NCI-H2196 (cell line): ENCODE data around the gene IFNE.
"Not testable (repeated sequence)": the region's sequence is repeated elsewhere in the genome, so short reads cannot be mapped to it uniquely, and the experiment has no call there.

ENCODE experiments used
- DNase-seq: peaks from one replicate; lab custom pipeline; 2025; ENCODE audit not compliant: unreplicated experiment; lab: John Stamatoyannopoulos, UW

The IFNE gene

DNA sequence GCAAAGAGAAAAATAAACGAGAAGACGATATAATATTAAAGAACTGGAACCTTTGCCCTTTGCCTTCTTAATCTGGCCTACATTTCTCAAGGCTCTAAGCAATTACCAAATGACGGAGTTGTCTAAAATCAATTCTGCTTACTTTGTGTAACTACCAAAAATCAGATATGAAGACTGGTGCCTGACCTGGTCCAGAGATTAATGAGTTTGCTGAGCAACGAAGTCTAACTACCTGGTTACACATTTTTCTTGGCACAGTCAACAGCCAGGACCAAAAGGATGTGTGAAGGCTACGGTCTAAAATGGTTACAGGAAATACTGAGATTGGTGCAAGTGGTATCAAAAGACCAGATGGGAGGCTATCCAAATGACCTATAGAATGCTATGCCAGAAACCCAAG, 17.8 kb upstream of the IFNE start:
- DNase-seq, result no peak

DNA sequence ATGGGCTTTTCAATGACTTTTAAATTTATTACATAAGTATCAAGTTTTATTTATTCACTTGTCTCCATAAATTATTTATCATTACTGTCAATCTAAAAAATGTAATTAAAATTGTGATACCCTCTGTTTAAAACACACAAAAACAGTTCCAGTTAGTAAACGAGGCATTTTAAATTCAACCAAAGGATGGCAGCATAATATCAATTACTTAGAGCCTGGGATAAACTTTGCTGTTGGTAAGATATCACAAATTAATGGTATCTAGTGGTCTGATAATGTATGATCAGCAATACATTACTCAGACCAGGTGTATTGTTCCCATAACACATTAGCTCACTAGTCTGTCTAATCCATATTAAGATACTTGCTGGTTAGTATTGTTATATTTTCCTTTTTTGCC, 9.6 kb upstream of the IFNE start:
- DNase-seq, result no peak

DNA sequence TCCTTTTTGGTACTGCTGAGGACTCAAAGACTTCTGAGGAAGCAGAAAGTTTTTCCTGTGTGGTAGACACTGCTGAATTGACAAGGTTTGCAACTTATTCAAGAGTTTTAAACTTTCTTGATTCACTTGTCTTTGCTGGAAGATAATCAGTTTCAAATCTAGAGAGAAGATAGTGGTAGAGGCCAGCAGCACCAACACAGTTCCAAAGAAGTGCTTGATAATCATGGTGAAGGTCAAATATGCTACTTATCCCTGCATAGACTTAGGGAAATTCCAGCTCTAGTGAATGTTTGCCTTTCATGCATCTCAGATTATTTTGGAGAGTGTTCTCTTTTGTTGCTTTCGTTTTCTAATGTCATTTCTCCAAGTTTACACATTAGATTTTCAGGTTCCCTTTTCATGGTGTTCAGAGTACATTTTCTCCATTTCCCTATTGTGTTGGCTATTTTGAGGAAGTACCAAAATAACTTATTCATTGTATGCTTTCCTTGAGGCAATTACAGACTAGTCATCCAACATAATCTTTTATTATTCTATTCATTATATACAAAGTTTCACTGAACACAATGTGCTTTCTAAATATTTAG, 550 bp downstream of the IFNE start:
- no peak for DNase-seq

DNA sequence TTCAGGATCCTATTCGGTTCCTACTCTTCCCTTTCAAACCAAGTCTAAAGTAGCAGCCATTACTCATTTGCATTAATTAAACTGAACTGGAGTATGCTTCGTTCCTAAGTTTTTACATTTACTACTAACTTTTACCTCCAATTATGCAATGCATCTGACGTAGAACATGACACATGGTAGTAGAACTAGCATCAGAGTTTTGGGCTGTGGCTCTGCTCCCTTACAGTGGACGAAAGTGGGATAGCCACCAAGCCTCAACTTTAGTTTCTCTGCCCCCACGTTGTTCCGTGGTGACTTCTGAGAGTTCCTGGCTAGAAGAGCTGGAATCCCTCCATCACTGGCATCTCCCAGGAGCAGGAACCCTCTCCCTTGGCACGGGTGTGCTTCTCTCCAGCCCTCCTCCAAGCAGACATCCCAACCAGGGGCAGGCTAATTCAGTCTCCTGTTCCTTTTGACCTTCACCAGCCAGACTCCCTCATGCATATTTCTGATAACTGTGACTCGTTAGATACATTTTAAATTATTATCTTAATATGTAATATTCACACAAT, 2.9 kb downstream of the IFNE start:
- DNase-seq, result no peak

DNA sequence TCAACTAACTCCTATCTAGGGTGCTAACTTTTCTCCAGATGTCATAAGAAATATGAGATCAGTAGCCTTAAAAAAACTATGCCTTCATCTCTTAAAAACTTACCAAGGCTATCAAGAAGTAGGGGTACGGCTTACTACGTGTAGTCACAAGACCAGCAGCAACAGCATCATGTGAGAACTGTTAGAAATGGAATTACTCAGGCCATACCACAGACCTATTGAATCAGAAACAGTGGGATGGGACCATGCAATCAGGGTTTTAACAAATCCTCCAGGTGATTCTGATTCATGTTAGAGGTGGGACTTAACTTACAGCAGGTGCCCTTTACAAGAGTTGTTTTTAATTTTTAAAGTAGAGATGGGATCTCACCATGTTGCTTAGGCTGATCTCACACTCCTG, 4.6 kb downstream of the IFNE start:
- DNase-seq, result no peak

DNA sequence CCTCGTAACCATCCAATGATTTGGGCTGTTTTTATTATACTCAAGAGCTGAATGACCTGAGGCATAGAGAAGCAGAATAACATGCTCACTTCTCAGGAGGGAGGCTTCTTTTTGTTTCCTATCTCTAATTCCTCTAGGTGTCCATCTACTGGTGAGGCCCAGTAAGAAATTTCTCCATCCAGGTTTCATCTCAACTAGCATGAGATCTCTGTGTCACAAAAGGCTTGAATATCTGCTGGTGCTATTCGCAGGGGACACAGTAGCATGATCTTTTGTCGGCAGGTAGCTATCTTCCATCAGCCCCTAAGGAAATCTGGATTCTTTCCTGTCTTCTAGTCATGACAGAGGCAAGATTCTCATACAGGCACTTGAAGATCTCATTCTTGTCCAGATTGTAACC, 8.9 kb downstream of the IFNE start:
- no peak for DNase-seq

DNA sequence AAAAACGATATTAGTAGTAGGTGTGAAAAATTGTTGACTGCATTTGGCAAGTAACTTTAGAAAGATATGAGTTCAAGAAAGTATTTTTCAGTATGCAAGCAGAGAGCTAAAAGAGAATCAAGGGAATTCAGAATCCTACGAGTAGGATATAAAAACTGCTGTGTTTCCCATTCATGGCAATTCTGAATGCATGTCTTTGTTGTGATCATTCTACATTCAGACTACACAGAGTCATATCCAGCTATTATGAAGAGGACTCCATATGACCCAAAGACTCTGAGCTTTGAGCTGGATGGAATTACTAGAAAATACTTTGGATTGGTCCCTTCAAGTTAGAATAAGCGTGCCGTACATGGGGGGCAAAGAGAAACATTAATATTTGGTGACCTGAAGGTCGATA, 12.0 kb downstream of the IFNE start:
- DNase-seq, result no peak

DNA sequence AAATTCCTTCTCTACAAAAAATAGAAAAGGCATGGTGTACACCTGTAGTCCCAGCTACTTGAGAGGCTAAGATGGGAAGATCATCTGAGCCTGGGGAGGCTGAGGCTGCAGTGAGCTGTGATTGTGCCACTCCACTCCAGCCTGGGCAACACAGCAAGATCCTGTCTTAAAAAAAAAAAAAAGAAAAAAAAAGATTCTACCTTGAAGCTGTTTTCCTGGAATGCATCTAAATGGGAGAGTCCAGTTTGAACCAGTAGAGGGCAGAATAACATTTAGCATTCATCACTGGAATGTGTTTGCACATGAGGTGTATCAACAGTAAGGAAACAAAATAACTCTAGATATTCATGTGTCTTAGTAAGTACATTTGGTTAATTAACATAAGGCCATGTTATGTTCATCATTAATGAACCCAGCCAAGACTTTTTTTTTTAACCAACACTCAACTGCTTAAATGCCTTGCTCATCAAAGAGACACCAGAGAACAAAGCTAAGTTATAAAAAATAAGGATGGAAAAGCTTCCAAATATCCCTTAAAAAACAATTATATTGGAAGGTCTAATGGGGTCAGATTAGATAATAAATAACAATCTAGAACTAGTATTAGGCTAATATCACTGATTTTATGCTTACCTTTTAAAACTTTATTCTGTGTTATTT, 16.1 kb downstream of the IFNE start:
- peak; percentile 26 for DNase-seq

DNA sequence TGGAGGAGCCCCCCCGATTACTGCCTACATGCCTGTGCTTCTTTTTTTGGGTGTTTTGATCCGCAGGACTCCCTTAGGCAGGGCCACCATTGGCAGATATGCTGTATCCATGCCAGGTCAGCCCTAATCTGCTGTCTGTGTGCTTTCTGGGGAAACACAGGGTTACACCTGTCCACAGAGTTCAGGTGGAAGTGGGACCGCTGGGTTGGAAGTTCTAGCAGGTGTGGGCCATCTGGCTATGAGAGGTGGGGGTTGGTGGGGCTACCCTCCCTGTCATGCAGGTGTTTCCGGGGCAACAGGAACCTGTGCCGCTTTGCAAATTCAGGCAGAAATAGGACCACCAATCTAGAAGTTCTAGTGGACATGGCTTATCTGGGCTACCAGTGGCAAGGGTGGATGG, 17.0 kb downstream of the IFNE start:
- DNase-seq, result no peak

DNA sequence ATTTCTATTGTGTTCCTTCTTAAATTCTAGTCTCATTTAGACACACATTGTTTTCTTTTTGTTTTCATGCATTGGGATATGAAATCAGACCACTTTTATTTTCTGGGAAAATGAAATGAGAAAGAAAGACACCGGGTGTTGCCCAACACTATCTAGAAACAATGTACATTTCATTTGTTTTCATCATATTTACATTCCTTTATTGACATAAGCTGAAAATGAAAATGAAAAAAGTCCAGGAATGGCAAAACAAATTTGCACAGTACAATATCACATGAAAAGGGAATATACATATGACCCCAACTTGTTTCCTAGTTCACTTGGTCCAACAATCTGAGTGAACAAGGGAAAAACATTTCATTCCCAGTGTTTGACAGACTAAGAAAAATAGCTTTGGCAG, 20.7 kb downstream of the IFNE start:
- no peak for DNase-seq

DNA sequence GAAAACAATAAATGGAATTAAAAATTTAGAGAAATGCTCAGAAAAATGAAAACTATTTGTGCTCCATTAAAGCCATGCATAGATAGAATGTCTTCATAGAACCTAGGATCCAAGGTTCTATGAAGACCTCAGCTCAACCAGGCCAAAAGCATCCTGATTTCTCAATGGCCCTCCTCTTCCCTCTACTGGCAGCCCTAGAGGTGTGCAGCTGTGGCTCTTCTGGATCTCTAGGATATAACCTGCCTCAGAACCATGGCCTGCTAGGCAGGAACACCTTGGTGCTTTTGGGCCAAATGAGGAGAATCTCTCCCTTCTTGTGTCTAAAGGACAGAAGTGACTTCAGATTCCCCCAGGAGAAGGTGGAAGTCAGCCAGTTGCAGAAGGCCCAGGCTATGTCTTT, 26.8 kb downstream of the IFNE start:
- DNase-seq, result no peak

DNA sequence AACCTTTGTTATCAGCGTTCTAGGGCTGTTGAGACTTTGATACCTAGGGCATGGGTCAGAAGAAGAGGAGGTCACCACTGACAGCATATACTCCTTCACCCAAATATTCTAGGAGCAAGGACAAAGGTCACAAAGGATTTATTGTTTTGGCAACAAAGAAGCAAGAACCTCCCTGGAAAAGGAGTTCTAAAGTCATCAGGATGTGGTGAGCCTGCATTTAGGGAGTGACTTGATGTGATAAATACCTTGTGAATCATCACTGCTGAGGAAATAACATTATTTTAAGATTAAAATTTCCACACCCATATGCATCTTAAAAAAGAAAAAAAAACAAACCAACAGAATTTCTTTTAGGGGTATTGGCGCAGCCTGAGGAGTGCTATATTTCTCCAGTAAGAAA, 28.0 kb downstream of the IFNE start:
- no peak for DNase-seq

DNA sequence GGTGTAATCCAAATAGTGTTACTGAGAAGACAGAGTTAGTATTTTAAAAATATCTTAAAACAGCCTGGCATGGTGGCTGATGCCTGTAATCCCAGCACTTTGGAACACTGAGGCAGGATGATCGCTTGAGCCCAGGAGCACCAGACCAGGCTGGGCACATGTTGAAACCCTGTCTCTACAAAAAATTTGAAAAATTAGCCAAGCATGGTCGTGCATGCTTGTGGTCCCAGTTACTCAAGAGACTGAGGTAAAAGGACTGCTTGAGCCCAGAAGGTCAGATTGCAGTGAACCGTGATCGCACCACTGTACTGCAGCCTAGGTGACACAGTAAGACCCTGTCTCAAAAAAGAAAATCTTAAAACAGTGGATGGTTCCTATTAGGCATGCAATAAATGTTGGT, 29.4 kb downstream of the IFNE start:
- DNase-seq, result no peak

DNA sequence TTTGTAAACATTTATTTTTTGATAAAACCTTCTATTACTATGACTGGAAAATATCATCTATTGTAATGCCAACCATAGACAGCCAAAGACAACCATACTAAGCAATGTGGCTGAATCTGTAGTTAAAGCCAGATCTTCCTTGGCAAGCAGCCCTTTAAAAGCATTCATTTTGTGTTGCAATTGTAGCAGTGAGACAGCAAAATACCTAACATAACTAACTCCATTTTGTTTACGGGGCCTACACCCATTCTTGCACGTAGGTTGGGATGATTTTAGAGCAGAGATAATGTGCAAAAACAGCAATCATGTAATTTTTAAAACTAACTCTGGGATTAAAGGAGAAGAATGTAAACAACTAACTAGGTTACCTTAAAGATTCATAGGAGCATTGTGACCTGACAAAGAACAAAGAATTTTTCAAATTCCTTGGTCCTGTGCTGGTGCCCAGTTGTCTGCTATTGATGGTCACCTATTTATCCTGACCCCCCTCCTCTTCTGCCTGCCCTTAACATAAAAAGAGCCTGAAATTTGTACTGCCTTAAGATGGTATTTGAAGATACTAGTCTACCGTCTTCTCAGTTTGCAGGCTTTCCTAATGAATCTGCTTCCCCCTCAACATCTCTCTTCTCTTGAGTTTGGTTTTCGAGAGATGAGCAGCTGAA, 31.2 kb downstream of the IFNE start:
- no peak for DNase-seq

DNA sequence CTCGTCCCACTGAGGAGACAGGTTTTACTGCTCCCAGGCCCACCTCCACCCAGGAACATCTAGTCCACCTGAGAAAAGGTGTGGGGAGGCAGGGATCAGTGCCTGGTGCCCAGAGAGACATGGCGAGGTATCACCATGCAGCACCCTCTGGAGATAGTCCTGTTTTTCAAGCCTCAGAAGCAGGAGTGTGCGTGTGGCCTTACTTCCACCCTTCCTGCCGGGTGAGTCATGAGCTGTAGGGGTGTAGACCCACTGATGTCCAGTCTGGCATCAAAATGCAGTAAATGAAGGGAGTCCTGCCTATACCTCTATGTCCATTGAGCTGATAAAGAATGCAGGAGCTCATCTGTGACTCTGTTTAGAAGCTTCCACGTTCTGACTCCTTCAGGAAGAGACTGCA, 32.8 kb downstream of the IFNE start:
- not testable (repeated sequence) for DNase-seq

DNA sequence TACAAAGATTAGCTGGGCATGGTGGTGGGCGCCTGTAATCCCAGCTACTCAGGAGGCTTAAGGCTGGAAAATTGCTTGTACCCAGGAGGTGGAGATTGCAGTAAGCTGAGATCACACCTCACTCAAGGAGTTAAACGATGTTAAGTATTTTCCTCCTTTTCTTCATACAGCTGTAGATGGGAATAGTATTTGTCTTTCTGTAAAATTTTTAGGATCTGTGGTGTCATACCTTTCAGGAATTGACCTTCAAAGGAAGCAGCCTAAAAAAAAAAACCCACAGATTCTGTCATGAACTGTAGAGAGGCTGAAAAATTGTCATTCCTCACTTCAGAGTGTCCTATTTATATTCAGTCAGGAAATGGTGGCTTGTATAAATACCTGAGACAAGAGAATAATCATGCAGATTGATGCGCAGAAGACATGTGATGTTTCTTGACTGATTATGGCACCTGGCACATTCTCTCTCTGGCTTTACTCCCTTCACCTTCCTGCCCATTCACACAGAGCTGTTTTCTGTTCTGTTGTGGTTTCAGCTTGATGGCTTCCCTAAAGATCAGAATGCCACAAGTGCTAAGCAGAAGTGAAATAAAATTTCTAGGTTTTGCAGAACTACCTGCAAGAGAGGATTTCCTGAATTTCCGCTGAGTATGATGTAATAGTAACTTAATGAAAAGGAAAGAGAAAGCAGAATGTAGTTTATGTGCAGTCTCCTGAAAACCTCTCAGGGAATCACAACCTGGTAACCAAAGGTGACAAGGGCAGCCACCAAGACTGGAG, 38.1 kb downstream of the IFNE start:
- DNase-seq, result no peak

DNA sequence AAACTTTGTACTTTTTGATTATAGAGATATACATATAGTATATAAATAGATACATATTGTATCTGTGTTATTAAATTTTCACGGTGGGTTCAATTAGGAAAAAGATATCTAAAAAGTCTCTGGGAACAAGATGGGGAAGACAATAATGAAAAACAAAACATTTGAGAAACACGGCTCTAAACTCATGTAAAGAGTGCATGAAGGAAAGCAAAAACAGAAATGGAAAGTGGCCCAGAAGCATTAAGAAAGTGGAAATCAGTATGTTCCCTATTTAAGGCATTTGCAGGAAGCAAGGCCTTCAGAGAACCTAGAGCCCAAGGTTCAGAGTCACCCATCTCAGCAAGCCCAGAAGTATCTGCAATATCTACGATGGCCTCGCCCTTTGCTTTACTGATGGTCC, 42.0 kb downstream of the IFNE start, which contains the start of gene IFNA1:
IFNA1 (plus strand) TSS at position 301 of the 400 bp plus-strand sequence; CDS start at position 370, 69 bp downstream.
- DNase-seq, result no peak

DNA sequence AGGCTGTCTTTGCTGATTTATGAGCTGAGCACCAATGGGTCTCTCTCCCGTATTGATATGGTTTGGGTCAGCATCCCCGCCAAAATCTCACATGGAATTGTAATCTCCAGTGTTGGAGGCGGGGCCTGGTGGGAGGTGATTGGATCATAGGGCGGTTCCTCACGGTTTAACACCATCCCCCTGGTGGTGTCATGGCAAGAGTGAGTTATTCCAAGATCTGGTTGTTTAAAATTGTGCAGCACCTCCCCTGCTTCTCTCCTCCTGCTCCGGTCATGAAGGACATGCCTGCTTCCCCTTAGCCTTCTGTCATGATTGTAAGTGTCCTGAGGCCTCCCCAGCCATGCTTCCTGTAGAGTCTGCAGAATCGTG, 47.1 kb downstream of the IFNE start:
- DNase-seq, result not testable (repeated sequence)

DNA sequence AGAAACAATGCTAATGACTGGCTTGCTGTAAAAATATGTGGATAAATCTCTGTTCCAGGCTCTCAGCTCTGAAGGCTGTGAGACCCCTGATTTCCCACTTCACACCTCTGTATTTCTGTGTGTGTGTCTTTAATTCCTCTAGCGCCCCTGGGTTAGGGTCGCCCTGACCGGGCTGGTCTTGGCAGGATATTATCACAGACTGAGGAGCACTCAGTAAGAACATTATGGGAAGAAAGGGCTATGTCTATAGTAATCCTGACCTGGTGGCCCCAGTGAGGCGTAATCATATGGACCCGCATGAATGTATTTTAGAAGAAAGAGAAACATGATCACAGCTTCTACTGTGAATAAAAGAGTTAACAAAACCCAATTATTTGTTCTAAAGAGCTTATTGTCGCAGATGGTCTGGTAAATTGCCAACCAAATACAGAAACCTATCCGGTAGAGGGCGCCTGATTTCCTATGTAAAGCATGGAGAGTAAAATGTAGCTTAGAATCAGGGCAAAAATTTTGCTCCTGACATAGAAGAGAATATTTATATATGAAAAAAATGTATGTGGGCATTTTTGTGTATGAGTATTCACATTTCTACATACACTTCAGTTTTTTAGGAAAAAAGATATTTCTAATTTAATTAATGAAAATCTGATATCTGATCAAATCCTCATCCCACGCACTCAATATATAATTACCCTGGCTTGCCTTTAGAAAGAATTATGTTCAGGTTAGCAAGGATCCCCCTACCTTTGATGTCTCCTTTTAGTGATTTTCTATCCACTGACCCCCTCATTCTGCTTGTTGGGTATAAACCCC, 47.7 kb downstream of the IFNE start:
- peak; percentile 51 for DNase-seq

DNA sequence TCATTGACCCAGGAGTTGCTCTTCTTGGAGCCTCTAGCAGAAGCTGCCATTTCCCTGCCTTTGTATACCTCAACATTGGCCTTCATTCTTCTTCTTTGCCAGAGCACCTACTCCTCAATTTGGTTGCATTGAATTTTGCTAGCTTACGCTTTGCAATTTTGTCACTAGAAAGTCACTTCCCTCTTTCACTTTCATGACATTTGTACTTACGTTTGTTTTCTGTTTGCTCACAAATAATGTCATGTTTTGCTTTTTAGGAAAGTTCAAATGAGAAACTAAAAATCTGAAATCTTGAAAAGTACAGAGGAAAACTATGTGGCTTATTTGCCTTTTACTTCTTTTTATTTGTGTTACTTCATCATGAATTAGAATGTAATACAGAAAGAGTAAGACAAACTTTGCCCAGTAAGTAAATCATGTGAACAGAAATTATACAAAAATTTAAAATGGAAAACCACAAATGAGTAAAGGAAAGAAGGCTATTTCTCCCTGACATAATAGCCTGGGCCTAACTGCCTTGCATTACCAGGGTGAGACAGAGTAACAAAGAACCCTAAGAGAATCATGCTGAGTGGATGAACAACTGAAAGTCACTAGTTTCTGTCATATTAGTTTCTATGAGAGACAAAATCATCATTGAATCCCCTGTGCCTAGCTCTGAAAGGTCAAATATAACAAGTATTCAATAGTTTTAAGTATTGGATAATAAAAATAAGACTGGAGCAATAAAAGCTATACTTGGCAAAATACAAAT, 49.3 kb downstream of the IFNE start:
- DNase-seq, result no peak
